ENCODE results near the gene COPG2. TPM values are rescaled to one million over a fixed set of nuclear protein-coding genes. Genes with fewer than 3 reads are reported as not detected.
"Not testable (repeated sequence)": the region's sequence is repeated elsewhere in the genome, so short reads cannot be mapped to it uniquely, and the experiment has no call there.

The COPG2 gene
- polyA plus RNA-seq, 4 donors: 57.4 to 61.8 (median 59.9) TPM

DNA sequence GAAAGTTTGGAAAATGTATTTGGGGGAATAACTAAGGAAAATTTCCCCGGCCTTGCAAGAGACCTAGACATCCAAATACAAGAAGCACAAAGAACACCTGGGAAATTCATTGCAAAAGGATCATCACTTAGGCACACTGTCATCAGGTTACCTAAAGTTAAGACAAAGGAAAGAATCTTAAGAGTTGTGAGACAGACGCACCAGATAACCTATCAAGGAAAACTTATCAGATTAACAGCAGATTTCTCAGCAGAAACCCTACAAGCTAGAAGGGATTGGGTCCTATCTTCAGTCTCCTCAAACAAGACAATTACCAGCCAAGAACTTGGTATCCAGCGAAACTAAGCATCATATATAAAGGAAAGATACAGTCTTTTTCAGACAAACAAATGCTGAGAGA is 93.4 kb downstream of the COPG2 start:
- not testable (repeated sequence) for DNase-seq (ENCODE audit: low read depth in 4 of 4, low spot score in 2 of 4)

DNA sequence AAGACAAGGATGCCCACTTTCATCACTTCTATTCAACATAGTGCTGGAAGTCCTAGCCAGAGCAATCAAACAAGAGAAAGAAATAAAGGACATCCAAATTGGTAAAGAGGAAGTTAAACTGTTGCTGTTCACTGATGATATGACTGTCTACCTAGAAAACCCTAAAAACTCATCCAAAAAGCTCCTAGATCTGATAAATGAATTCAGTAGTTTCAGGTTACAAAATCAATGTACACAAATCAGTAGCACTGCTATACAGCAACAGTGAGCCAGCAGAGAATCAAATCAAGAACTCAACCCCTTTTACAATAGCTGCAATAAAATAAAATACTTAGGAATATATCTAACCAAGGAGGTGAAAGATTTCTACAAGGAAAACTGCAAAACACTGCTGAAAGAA is 98.4 kb downstream of the COPG2 start:
- not testable (repeated sequence) for DNase-seq (ENCODE audit: low read depth in 4 of 4, low spot score in 2 of 4)

DNA sequence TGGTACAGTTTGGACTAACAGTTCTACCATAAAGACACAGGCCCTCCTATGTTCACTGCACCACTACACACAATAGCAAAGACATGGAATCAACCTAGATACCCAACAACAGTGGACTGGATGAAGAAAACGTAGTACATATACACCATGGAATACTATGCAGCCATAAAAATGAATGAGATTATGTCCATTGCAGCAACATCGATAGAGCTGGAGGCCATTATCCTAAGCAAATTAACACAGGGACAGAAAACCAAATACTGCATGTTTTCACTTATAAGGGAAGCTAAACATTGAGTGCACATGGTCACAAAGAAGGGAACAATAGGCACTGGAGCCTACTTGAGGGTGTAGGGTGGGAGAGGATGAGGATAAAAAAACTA is 101.7 kb downstream of the COPG2 start:
- no peak for DNase-seq (ENCODE audit: low read depth in 4 of 4, low spot score in 2 of 4)

DNA sequence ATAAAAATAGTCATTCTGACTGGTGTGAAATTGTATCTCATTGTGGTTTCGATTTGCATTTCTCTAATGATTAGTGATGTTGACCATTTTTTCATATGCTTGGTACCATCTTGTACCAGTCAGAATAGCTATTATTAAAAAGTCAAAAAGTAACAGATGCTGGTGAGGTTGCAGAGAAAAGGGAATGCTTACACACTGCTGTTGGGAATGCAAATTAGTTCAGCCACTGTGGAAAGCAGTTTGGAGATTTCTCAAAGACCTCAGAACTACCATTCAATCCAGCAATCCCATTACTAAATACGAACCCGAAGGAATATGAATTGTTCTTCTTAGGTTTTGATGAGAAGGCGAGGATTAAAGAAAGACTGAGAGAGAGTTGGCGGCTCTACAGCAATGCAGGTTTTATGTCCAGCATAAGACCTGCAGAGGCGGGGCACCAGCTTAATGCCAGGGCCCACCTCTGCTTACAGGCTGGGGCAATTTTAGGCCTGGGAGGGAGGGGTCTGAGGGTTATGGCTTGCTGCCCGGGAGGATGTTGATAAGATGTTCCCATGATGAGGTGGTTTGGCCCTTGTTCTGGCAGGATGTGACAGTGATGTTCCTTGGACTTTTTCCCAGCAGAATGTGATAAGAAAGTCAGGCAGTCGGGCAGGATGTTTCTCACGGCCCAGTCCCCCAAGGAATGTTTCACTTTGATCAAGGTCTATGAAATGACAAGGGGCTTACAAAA is 102.2 kb downstream of the COPG2 start:
- DNase-seq (ENCODE audit: low read depth in 4 of 4, low spot score in 2 of 4): no peak

DNA sequence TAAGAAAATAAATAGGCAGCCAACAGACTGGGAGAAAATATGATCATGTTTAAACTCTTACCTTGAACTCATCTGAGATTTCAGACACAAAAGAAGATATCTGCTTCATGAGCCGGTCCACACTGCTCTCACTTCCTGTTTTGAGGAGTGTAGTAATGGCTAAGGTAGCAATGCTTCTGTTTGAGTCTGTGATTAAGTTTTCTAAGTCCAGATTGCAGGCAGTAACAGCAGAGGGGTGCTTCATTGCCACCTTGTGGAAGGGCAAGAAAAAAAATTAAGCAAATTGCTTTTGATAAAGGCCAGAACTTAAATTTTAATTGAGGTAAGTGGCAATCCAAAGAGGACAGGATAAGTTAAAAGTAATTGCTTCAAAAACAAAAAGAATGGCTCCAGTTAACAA is 107.6 kb downstream of the COPG2 start:
- DNase-seq (ENCODE audit: low read depth in 4 of 4, low spot score in 2 of 4): no peak

DNA sequence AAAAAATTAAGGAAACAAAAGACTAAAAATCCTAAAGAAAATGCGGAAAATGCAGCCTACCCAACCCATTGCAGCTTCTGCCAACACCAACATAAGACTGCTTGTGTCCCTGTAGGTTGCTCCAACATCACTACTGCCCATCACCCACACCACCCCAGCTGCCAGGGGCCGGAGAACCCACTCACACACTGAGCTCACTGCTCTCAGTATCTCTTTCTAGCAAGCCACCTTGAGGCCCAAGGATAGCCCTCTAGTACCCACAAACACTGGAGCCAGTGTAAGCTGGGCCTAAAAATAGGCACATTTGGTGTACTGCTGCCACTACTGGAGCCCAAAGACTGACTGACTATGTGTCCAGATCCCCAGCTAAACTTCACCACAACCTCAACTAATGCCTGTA is 109.4 kb downstream of the COPG2 start:
- DNase-seq (ENCODE audit: low read depth in 4 of 4, low spot score in 2 of 4): no peak

DNA sequence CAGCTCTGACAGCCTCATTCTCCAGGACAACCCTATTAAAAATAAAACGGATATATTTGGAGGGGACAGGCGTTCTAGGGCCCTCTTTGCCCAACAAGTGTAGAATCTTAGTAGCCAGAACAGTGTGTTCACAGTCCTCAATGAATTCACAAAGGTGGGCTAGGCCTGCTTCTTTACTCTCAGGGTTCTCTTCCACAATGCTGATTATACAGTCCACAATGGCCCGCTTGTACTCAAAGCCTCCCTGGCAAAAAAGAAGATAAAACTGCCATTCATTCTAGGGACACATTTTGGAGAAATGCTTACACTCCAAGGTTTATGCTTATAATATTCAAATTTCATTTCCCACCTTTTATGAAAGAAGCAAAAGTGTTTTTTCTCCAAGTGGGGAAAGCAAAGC is 114.1 kb downstream of the COPG2 start:
- no peak for DNase-seq (ENCODE audit: low read depth in 4 of 4, low spot score in 2 of 4)

DNA sequence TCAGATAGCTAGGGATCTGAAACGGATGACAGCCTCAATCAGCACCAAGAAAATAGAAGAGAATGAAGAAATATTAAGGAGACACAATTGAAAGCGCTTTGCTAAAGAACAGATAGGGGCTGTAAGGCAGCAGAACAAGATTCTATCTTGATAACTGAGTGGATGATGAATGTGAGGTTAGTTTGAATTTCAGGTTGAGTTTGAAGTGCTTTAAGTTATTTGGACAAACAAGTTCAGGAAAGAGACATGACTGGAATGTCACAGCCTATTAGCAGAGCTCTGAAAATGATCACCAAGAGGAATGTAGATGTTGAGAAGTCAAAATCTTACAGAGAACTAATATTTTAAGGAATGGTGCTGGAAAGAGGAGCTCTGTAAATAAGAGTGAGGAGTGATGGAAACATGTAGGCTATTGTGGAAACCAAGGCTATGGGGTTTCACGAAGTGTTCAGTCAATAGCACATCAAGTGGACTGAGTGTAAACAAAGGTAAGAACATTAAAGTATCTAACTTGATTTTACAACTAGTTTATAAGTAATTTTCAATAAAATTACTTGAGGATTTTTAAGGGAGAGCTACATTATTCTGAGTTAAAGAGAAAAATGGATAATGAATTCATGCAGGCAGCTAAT is 115.0 kb downstream of the COPG2 start:
- no peak for DNase-seq (ENCODE audit: low read depth in 4 of 4, low spot score in 2 of 4)

DNA sequence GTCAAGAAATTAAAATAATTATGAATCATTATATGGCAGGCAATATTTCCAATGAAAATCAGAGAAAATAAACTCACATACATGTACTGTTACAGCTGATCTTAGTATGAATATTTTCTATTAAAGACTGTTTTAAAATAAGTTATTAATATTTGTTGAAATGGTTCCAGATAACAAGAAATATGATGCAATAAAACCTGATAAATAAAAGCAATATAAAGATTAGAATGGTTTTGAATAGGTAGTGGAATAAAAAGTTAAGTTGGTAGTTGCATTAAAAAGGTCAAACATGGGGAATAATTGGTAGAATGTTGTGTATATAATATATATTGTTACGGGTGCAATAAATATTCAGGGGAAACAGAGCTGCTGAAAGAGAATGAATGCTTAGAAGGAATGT is 124.2 kb downstream of the COPG2 start:
- DNase-seq (ENCODE audit: low read depth in 4 of 4, low spot score in 2 of 4): no peak

DNA sequence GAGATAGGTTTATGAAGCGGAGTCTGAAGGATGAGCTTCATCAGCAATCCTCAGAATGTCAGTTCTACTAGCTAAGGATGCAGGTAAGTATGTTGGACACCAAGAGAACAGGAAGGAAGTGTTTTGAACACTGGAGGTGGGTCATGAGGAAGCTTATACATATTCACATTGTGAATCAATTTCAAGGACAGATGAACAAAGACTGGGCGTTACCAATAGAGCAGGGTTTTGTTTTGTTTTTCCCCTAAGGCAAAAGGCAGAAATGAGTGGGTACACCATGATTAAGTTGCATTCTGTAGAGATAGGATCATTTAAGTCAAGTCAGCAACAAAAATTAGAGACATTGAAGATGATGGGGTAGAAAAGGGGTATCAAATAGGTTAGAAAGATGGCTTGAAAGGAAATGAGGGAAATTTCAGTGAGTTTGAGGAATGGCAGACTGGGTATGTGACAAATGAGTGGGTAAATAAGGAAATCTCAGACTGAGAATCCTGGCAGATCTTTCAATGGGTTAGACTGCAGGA is 125.0 kb downstream of the COPG2 start:
- DNase-seq (ENCODE audit: low read depth in 4 of 4, low spot score in 2 of 4): no peak

DNA sequence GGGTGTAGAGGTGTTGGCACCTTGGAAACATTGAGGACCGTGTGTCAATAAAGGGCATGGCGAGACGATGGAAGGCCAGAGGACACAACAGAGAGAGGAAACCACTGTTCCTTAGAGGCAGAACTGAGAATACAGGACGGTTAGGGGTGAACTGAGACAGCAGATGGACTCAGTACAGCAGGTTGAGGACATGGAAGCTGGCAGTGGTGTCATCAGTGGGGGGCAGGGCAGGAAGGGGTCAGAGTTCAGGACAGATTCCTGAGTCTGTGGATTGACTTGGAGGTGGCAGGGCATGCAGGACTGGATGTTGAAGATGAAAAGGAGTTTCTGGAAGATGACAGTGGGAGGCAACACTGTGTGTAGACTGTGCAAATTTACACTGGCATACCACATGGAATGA is 126.3 kb downstream of the COPG2 start:
- DNase-seq (ENCODE audit: low read depth in 4 of 4, low spot score in 2 of 4): not testable (repeated sequence)

DNA sequence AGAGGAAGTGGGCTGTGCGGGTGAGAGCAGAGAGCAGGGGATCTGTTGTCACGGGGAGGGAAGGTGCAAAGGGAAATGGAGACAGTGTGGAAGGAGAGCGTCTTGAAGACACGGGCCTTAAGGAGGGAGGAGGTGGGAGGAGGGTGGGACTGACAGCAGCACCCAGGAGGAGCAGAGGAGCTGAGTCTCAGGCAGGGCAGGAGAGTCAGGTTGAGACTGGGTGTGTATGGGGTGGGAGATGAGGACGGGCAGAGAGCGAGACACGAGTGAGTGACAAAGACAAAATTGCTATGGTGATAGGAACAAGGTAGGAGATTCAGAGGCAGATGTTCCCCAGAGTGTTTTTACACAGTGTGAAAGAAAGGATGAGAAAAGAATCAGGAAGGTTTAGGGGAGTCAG is 127.3 kb downstream of the COPG2 start:
- not testable (repeated sequence) for DNase-seq (ENCODE audit: low read depth in 4 of 4, low spot score in 2 of 4)

DNA sequence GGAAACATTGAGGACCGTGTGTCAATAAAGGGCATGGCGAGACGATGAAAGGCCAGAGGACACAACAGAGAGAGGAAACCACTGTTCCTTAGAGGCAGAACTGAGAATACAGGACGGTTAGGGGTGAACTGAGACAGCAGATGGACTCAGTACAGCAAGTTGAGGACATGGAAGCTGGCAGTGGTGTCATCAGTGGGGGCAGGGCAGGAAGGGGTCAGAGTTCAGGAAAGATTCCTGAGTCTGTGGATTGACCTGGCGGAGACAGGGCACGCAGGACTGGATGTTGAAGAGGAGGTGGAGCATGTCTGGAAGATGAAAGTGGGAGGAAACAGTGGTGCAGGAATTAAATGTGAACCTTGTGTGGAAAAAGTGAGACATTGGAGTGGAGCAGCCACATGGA is 130.7 kb downstream of the COPG2 start:
- not testable (repeated sequence) for DNase-seq (ENCODE audit: low read depth in 4 of 4, low spot score in 2 of 4)

DNA sequence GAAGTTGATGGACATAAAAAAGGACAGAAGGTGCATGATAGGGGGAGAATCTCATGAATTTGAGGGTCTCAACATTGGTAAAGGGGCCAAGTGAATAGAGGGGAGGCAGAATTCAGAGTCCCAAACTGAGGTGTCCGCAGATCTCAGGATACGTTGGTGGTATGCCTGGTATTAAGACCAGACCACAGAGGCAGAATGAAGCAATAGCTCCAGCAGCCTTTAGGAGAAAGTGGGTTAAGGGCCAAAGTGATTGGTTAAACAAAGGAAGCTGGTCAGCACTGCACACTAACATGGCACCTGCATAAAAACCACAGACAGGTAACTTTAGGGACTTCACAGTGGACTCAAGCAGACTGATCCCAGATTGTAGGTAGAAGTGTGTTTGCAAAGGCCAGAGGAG is 139.1 kb downstream of the COPG2 start:
- no peak for DNase-seq (ENCODE audit: low read depth in 4 of 4, low spot score in 2 of 4)

DNA sequence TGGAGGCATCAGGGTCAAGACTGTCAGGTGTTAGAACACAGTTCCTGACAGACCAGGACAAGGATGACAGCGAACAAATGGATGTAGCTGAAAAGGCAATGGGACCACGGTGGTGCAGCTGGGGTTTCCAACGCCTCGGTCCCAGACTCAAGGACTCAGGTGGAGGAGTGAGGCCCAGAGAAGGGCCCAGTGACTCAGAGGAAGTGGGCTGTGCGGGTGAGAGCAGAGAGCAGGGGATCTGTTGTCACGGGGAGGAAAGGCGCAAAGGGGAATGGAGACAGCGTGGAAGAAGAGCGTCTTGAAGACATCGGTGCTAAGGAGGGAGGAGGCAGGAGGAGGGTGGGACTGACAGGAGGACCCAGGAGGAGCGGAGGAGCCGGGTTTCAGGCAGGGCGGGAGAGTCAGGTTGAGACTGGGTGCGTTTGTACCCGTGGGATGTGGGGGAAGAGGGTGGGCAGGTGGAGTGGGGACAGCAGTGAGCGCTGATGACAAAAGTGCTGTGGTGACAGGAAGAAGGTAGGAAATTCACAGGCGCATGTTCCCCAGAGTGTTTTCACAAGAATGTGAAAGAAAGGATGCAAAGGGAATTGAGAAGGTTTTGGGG is 140.7 kb downstream of the COPG2 start:
- not testable (repeated sequence) for DNase-seq (ENCODE audit: low read depth in 4 of 4, low spot score in 2 of 4)

DNA sequence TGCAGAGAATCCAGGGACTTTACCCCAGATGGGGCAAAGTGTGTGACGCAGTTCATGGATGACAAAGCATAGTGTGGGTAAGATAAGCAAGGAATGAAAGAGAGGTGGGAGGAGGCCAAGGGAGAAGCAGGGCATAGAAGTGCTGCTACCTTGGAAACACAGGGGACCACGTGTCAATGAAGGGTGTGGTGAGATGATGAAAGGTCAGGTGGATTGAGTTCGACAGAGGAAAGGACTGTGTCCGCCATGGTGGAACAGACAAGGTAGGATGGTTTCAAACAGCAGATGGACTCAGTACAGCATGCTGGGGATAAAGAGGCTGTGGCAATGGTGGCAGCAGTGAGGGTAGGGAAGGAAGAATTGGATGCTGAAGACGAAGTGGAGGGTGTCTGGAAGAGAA is 143.9 kb downstream of the COPG2 start:
- DNase-seq (ENCODE audit: low read depth in 4 of 4, low spot score in 2 of 4): no peak

DNA sequence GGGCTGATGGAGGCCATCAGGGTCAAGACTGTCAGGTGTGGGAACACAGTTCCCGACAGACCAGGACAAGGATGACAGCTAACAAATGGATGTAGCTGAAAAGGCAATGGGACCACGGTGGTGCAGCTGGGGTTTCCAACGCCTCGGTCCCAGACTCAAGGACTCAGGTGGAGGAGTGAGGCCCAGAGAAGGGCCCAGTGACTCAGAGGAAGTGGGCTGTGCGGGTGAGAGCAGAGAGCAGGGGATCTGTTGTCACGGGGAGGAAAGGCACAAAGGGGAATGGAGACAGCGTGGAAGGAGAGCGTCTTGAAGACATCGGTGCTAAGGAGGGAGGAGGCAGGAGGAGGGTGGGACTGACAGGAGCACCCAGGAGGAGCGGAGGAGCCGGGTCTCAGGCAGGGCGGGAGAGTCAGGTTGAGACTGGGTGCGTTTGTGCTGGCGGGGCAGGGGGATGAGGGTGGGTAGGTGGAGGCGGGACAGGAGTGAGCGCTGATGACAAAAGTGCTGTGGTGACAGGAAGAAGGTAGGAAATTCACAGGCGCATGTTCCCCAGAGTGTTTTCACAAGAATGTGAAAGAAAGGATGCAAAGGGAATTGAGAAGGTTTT is 144.9 kb downstream of the COPG2 start:
- DNase-seq (ENCODE audit: low read depth in 4 of 4, low spot score in 2 of 4): not testable (repeated sequence)

DNA sequence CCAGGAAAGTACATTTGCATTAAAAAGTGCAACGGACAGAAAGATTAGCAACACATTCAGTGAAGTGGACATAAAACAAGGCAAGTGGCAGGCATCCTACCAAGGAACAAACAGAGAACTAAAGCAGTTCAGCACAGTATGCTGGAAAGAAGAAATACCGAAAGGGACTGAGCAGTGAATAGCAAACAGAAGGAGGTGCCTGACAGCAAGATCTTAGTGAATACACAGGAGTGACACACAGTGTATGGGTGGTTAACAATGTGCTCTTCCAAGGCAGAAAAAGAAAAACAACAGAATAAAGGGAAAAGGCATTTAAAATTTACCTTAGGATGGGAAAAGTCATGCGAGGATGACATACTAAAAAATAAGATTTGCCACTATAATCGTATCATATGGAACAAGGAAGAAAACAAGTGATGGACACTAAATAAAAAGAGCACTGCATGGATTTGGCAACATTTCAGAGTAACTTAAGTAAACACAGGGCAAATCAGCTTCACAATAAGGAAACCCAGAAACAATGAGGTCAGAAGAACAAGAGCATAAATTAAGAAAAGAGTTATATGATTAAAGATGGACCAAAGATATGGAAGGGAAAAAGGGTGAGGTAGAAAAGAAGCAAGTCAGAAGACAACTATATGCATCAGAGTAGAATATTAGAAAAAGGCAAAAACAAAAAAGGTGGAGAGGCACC is 147.1 kb downstream of the COPG2 start:
- DNase-seq (ENCODE audit: low read depth in 4 of 4, low spot score in 2 of 4): no peak

DNA sequence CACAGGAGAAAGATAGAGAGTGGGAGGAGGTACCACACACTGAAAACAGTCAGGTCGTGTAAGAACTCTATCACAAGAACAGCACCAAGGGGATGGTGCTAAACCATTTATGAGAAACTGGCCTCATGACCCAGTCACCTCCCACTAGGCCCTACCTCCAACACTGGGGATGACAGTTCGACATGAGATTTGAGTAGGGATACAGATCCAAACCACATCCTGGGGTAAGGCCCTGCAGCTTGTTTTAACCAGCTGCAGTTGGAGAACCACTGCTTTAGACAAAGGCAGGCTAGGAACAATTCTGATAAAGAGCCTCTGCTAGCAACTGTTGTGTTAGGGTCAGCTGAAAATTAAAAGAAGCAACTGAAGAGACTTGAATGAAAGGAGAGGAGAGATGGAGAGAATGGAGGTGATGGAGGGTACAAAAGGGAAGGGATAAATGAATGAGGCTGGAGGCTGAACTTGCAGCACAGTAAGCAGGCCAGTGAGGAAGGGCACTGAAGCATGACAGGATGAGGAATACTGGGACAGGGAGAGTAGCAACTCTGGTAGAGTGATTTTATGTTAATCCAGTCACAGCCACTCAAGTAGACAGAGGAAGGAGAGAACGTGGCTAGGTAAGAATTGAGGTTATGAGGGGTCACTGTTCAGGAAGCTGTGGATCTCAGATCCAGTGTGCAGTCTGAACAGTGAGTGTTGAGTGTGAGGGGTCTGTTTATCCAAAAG is 153.1 kb downstream of the COPG2 start:
- DNase-seq (ENCODE audit: low read depth in 4 of 4, low spot score in 2 of 4): no peak

DNA sequence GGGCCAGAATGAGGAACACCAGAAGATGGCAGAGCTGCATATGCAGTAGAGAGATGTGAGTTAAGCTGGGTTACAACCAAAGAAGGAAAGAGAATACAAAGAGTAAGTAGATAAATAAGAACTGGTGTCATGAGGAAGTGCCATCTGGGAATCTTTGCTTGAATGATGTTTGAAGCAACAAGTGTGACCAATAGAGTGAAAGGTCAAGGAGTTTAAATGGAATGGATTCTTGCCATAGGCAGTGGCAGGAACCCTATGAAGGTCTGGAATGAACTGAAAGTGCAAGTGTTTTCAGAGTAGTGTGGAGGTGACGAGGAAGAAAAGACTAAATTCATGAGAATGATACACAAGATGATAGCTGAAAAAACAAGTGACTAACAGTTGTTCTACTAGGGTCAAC is 155.1 kb downstream of the COPG2 start:
- no peak for DNase-seq (ENCODE audit: low read depth in 4 of 4, low spot score in 2 of 4)

Data from left renal cortex interstitium (tissue), 4 donors.